GM18511 (cell line): ENCODE measurements around the gene PRICKLE2.
"Not testable (repeated sequence)": the region's sequence is repeated elsewhere in the genome, so short reads cannot be mapped to it uniquely, and the experiment has no call there.

Source experiments
- ATAC-seq: cut with Tn5 transposase; IDR thresholded peaks from one replicate; pipeline ENCODE4 v1.9.1; 2021; ENCODE audit warnings: mild to moderate bottlenecking, moderate library complexity; ENCODE audit not compliant: unreplicated experiment

The PRICKLE2 gene

GRCh38 chr3:64107190-64107589 is 118.1 kb downstream of the PRICKLE2 start:
- ATAC-seq: no peak

GRCh38 chr3:64105816-64106215 is 119.5 kb downstream of the PRICKLE2 start:
- no peak for ATAC-seq

- no peak for ATAC-seq
These were observed 120.6 kb downstream of the PRICKLE2 start for GRCh38 chr3:64104691-64105111.

- no peak for ATAC-seq
These were observed 121.3 kb downstream of the PRICKLE2 start for GRCh38 chr3:64104006-64104405.

- no peak for ATAC-seq
These were observed 122.1 kb downstream of the PRICKLE2 start for GRCh38 chr3:64103131-64103530.

GRCh38 chr3:64102147-64102546 is 123.1 kb downstream of the PRICKLE2 start:
- no peak for ATAC-seq

- no peak for ATAC-seq
These were observed 126.0 kb downstream of the PRICKLE2 start for GRCh38 chr3:64099316-64099715.

GRCh38 chr3:64098670-64099069 is 126.6 kb downstream of the PRICKLE2 start:
- ATAC-seq: no peak

GRCh38 chr3:64097920-64098319 is 127.3 kb downstream of the PRICKLE2 start:
- ATAC-seq: no peak

- no peak for ATAC-seq
These were observed 129.5 kb downstream of the PRICKLE2 start for GRCh38 chr3:64095802-64096201.

GRCh38 chr3:64094713-64095079 is 130.6 kb downstream of the PRICKLE2 start:
- ATAC-seq: no peak

- ATAC-seq: no peak
These were observed 131.2 kb downstream of the PRICKLE2 start for GRCh38 chr3:64093825-64094712.

GRCh38 chr3:64093211-64093610 is 132.1 kb downstream of the PRICKLE2 start:
- no peak for ATAC-seq

GRCh38 chr3:64091501-64091900 is 133.8 kb downstream of the PRICKLE2 start:
- ATAC-seq: no peak

- ATAC-seq: not testable (repeated sequence)
These were observed 135.9 kb downstream of the PRICKLE2 start for GRCh38 chr3:64089386-64089785.

- no peak for ATAC-seq
These were observed 136.7 kb downstream of the PRICKLE2 start for GRCh38 chr3:64088408-64089205.

GRCh38 chr3:64086479-64087252 is 138.6 kb downstream of the PRICKLE2 start:
- no peak for ATAC-seq

GRCh38 chr3:64084640-64085039 is 140.6 kb downstream of the PRICKLE2 start:
- no peak for ATAC-seq

- ATAC-seq: no peak
These were observed 141.7 kb downstream of the PRICKLE2 start for GRCh38 chr3:64083575-64083974.

- ATAC-seq: no peak
These were observed 142.2 kb downstream of the PRICKLE2 start for GRCh38 chr3:64082961-64083541.

- no peak for ATAC-seq
These were observed 142.9 kb downstream of the PRICKLE2 start for GRCh38 chr3:64082411-64082810.
